Esophagus mucosa (tissue), 1 donor: ENCODE results near the gene MEGF11. TPM values are rescaled to one million over a fixed set of nuclear protein-coding genes. Genes with fewer than 3 reads are reported as not detected.
A peak's percentile ranks its signal among the peaks of the same experiment; 100 is the strongest.

Experiments used
- ATAC-seq: fragments of 200-7000 bp; cut with Tn5 transposase; one replicate; pipeline ENCODE4 v1.9.1; 2020
- total RNA-seq: library from RNA; stranded (reverse); gene quantifications from one replicate; pipeline ENCODE4 v1.2.4, GENCODE V29; 2023
- donor health status: DM: yes; HTN: yes; CAD: no.

The MEGF11 gene
- total RNA-seq, 1 donor from 2014 or later: not detected

GRCh38 chr15:66139591-66140207 is 113.9 kb downstream of the MEGF11 start:
- no peak for ATAC-seq

- no peak for ATAC-seq
These were observed 114.5 kb downstream of the MEGF11 start for GRCh38 chr15:66138892-66139590.

GRCh38 chr15:66138096-66138783 is 115.3 kb downstream of the MEGF11 start:
- no peak for ATAC-seq

- ATAC-seq: no peak
These were observed 116.6 kb downstream of the MEGF11 start for GRCh38 chr15:66136948-66137347.

GRCh38 chr15:66135664-66136063 is 117.9 kb downstream of the MEGF11 start:
- no peak for ATAC-seq

- no peak for ATAC-seq
These were observed 119.3 kb downstream of the MEGF11 start for GRCh38 chr15:66134284-66134683.

GRCh38 chr15:66133247-66133885 is 120.2 kb downstream of the MEGF11 start:
- ATAC-seq: no peak

- no peak for ATAC-seq
These were observed 121.2 kb downstream of the MEGF11 start for GRCh38 chr15:66132251-66132816.

- no peak for ATAC-seq
These were observed 121.7 kb downstream of the MEGF11 start for GRCh38 chr15:66131831-66132230.

- no peak for ATAC-seq
These were observed 122.3 kb downstream of the MEGF11 start for GRCh38 chr15:66131200-66131599.

GRCh38 chr15:66130496-66131034 is 123.0 kb downstream of the MEGF11 start:
- ATAC-seq: no peak

- ATAC-seq: no peak
These were observed 124.0 kb downstream of the MEGF11 start for GRCh38 chr15:66129586-66129985.

GRCh38 chr15:66128116-66128680 is 125.4 kb downstream of the MEGF11 start:
- ATAC-seq: no peak

- no peak for ATAC-seq
These were observed 127.1 kb downstream of the MEGF11 start for GRCh38 chr15:66126456-66126855.

- ATAC-seq: no peak
These were observed 127.5 kb downstream of the MEGF11 start for GRCh38 chr15:66126031-66126441.

GRCh38 chr15:66124651-66125050 is 128.9 kb downstream of the MEGF11 start:
- ATAC-seq: no peak

- ATAC-seq: no peak
These were observed 129.8 kb downstream of the MEGF11 start for GRCh38 chr15:66123799-66124198.

- ATAC-seq: no peak
These were observed 133.1 kb downstream of the MEGF11 start for GRCh38 chr15:66120422-66120821.

- ATAC-seq: no peak
These were observed 135.7 kb downstream of the MEGF11 start for GRCh38 chr15:66117841-66118240.

GRCh38 chr15:66115568-66116206 is 137.9 kb downstream of the MEGF11 start:
- peak; percentile 31 for ATAC-seq

GRCh38 chr15:66114863-66115425 is 138.6 kb downstream of the MEGF11 start:
- ATAC-seq: peak; percentile 76
